ENCODE results near the gene C13orf42. TPM values are rescaled to one million over a fixed set of nuclear protein-coding genes. Genes with fewer than 3 reads are reported as not detected.

C13orf42 gene
- total and polyA plus RNA-seq, 2 experiments from 2014 or later = 9.4 to 96.5 TPM

DNA sequence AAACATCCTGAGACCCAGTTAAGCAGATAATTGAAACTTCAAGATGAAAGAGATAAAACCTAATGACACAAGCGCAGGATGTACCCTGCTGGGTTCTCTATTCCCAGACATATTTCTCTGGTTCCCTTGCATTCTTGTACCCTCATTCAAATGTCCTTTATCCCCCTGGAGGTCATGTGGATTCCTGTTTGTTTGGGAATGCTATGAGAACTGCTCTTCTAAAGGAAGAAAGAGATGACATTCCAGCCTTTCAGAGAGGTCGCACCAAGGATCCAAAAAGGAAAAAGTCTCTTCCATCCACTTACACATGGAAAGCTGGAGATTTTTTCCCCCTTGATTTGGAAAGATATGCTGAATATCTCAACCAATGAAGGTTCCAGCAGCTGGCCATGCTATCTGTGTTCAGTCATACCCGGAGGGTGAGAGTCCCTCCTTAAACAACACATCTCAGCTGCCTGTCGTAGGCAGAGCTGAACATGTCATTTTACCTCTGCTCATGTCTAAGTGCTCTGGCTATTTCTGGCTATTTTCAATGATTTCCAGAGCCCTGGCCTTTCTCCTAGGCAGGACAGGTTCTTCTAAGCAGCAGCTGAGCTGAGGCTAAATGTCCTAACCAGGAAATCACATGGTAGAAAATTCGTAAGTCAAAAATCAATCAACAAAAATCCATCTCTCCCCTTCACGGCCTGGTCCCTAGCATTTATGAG lies 52.5 kb downstream of the C13orf42 start:
- Histone ChIP-seq H4K20me1 (replicated peaks; ENCODE audit: insufficient read depth) (no peaks in the 10 kb centered on the region), H3K9me2 (ENCODE audit: insufficient read depth) (no peaks in the 10 kb centered on the region), H3K4me1 (ENCODE audit: insufficient read depth) (peaks cover 8% of the 10 kb centered on the region; the same call in 1 of the 2 replicates), H3K27ac (ENCODE audit: low read depth) (no peak overlapping the region; the same call in 1 of the 2 replicates), H3K4me2 (no peak overlapping the region), H3K36me3 (ENCODE audit: insufficient read depth) (no peaks in the 10 kb centered on the region), H3F3A (replicated peaks; ENCODE audit: low read depth) (0 out of 2 replicates have a peak, but pooled peaks cover 4% of the 10 kb centered on the region), H2AFZ (0 out of 2 replicates have a peak overlapping the region, but pooled peaks have one; percentile 1), H3K79me2 (replicated peaks; ENCODE audit: insufficient read depth) (no peaks in the 10 kb centered on the region), H3K4me3 (no peak overlapping the region), H3K27me3 (ENCODE audit: insufficient read depth) (no peaks in the 10 kb centered on the region)
- DNase-seq (ENCODE audit: low spot score) (peak; percentile 75), ATAC-seq (peak; percentile 72)
- peaks cover 2% of the 10 kb centered on the region for H3K27me3 Mint-ChIP-seq (ENCODE audit: insufficient read depth, low read depth, poor library complexity)
- H3K4me1 Mint-ChIP-seq = peaks cover 13% of the 10 kb centered on the region
- TF ChIP-seq POLR2AphosphoS5 (IDR thresholded peaks at IDR 0.05; ENCODE audit: low read depth) (no peak), EZH2phosphoT487 (IDR thresholded peaks at IDR 0.05; ENCODE audit: unreplicated experiment) (no peak), JUNB (IDR thresholded peaks at IDR 0.05; ENCODE audit: unreplicated experiment) (no peak), CREB1 (CRISPR knock-in tag; IDR thresholded peaks at IDR 0.05; ENCODE audit: low read depth) (peak; percentile 17; the same call in 1 of the 2 replicates), ZNF114 (CRISPR knock-in tag; IDR thresholded peaks at IDR 0.05) (no peak), EZH2 (IDR thresholded peaks at IDR 0.05; ENCODE audit: low read depth, unreplicated experiment) (no peak), NANOG (IDR thresholded peaks at IDR 0.05; ENCODE audit: borderline replicate concordance) (no peak), ZNF331 (CRISPR knock-in tag; IDR thresholded peaks at IDR 0.05; ENCODE audit: low read depth) (no peak), STAT1 (IDR thresholded peaks at IDR 0.05; ENCODE audit: unreplicated experiment) (no peak)
- TF ChIP-seq, protein P1, sequence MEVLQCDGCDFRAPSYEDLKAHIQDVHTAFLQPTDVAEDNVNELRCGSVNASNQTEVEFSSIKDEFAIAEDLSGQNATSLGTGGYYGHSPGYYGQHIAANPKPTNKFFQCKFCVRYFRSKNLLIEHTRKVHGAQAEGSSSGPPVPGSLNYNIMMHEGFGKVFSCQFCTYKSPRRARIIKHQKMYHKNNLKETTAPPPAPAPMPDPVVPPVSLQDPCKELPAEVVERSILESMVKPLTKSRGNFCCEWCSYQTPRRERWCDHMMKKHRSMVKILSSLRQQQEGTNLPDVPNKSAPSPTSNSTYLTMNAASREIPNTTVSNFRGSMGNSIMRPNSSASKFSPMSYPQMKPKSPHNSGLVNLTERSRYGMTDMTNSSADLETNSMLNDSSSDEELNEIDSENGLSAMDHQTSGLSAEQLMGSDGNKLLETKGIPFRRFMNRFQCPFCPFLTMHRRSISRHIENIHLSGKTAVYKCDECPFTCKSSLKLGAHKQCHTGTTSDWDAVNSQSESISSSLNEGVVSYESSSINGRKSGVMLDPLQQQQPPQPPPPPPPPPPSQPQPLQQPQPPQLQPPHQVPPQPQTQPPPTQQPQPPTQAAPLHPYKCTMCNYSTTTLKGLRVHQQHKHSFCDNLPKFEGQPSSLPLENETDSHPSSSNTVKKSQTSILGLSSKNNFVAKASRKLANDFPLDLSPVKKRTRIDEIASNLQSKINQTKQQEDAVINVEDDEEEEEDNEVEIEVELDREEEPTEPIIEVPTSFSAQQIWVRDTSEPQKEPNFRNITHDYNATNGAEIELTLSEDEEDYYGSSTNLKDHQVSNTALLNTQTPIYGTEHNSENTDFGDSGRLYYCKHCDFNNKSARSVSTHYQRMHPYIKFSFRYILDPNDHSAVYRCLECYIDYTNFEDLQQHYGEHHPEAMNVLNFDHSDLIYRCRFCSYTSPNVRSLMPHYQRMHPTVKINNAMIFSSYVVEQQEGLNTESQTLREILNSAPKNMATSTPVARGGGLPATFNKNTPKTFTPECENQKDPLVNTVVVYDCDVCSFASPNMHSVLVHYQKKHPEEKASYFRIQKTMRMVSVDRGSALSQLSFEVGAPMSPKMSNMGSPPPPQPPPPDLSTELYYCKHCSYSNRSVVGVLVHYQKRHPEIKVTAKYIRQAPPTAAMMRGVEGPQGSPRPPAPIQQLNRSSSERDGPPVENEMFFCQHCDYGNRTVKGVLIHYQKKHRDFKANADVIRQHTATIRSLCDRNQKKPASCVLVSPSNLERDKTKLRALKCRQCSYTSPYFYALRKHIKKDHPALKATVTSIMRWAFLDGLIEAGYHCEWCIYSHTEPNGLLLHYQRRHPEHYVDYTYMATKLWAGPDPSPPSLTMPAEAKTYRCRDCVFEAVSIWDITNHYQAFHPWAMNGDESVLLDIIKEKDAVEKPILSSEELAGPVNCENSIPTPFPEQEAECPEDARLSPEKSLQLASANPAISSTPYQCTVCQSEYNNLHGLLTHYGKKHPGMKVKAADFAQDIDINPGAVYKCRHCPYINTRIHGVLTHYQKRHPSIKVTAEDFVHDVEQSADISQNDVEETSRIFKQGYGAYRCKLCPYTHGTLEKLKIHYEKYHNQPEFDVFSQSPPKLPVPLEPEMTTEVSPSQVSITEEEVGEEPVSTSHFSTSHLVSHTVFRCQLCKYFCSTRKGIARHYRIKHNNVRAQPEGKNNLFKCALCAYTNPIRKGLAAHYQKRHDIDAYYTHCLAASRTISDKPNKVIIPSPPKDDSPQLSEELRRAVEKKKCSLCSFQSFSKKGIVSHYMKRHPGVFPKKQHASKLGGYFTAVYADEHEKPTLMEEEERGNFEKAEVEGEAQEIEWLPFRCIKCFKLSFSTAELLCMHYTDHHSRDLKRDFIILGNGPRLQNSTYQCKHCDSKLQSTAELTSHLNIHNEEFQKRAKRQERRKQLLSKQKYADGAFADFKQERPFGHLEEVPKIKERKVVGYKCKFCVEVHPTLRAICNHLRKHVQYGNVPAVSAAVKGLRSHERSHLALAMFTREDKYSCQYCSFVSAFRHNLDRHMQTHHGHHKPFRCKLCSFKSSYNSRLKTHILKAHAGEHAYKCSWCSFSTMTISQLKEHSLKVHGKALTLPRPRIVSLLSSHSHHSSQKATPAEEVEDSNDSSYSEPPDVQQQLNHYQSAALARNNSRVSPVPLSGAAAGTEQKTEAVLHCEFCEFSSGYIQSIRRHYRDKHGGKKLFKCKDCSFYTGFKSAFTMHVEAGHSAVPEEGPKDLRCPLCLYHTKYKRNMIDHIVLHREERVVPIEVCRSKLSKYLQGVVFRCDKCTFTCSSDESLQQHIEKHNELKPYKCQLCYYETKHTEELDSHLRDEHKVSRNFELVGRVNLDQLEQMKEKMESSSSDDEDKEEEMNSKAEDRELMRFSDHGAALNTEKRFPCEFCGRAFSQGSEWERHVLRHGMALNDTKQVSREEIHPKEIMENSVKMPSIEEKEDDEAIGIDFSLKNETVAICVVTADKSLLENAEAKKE (CRISPR knock-in tag; IDR thresholded peaks at IDR 0.05) = peak; percentile 53; the same call in 1 of the 2 replicates
- TF ChIP-seq, protein P2, sequence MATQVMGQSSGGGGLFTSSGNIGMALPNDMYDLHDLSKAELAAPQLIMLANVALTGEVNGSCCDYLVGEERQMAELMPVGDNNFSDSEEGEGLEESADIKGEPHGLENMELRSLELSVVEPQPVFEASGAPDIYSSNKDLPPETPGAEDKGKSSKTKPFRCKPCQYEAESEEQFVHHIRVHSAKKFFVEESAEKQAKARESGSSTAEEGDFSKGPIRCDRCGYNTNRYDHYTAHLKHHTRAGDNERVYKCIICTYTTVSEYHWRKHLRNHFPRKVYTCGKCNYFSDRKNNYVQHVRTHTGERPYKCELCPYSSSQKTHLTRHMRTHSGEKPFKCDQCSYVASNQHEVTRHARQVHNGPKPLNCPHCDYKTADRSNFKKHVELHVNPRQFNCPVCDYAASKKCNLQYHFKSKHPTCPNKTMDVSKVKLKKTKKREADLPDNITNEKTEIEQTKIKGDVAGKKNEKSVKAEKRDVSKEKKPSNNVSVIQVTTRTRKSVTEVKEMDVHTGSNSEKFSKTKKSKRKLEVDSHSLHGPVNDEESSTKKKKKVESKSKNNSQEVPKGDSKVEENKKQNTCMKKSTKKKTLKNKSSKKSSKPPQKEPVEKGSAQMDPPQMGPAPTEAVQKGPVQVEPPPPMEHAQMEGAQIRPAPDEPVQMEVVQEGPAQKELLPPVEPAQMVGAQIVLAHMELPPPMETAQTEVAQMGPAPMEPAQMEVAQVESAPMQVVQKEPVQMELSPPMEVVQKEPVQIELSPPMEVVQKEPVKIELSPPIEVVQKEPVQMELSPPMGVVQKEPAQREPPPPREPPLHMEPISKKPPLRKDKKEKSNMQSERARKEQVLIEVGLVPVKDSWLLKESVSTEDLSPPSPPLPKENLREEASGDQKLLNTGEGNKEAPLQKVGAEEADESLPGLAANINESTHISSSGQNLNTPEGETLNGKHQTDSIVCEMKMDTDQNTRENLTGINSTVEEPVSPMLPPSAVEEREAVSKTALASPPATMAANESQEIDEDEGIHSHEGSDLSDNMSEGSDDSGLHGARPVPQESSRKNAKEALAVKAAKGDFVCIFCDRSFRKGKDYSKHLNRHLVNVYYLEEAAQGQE (IDR thresholded peaks at IDR 0.05; ENCODE audit: unreplicated experiment) = no peak
- TF ChIP-seq, protein P3, sequence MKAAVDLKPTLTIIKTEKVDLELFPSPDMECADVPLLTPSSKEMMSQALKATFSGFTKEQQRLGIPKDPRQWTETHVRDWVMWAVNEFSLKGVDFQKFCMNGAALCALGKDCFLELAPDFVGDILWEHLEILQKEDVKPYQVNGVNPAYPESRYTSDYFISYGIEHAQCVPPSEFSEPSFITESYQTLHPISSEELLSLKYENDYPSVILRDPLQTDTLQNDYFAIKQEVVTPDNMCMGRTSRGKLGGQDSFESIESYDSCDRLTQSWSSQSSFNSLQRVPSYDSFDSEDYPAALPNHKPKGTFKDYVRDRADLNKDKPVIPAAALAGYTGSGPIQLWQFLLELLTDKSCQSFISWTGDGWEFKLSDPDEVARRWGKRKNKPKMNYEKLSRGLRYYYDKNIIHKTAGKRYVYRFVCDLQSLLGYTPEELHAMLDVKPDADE (IDR thresholded peaks at IDR 0.05) = no peak
- TF ChIP-seq, protein P4, sequence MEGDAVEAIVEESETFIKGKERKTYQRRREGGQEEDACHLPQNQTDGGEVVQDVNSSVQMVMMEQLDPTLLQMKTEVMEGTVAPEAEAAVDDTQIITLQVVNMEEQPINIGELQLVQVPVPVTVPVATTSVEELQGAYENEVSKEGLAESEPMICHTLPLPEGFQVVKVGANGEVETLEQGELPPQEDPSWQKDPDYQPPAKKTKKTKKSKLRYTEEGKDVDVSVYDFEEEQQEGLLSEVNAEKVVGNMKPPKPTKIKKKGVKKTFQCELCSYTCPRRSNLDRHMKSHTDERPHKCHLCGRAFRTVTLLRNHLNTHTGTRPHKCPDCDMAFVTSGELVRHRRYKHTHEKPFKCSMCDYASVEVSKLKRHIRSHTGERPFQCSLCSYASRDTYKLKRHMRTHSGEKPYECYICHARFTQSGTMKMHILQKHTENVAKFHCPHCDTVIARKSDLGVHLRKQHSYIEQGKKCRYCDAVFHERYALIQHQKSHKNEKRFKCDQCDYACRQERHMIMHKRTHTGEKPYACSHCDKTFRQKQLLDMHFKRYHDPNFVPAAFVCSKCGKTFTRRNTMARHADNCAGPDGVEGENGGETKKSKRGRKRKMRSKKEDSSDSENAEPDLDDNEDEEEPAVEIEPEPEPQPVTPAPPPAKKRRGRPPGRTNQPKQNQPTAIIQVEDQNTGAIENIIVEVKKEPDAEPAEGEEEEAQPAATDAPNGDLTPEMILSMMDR (conservative IDR thresholded peaks at IDR 0.05; ENCODE audit: low read depth in 2 of 2) = no peak
- 0 out of 2 replicates have a peak overlapping the region, but pooled peaks have one; percentile 51 for H3K27ac Mint-ChIP-seq
- H3K4me3 Mint-ChIP-seq = no peak overlapping the region
- H3K36me3 Mint-ChIP-seq (ENCODE audit: low read depth) = no peaks in the 10 kb centered on the region
- H3K9me3 Mint-ChIP-seq = no peaks in the 10 kb centered on the region

Measured in GM23338 (cell line).